ENCODE data around the gene RNF130. TPM values are rescaled to one million over a fixed set of nuclear protein-coding genes. Genes with fewer than 3 reads are reported as not detected.

Gene RNF130
- total and polyA plus RNA-seq, 2 donors from 2014 or later: 73.9 to 88.1 TPM

DNA sequence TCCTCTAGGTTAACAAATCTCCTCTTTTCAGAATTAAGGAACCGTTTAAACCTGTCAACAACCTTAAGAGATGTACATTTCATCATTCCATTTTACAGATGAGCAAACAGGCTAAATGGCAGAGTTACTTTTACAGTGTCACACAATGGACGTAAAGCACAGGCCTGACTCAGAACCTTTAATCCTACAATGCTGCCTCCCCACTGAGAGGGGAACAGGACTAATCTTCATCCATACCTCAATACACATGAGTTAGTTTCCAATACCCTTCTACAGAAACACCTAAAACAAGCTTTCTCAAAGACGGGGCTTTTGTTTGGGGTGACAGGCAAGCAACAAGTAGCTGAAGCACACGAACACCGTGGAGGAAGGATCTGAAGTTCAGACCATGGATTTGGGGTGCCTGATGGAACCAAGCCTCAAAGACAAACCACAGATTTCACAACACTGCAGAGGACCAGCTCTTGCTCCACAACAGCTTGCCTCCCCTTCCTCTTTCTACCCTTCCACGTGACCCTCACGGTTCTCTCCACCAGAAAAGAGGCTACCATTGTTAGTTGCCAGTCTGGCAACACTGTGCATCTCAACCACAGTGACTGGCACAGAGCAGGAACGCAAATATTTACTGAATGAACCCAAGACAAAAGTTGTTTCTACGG, 1.8 kb downstream of the RNF130 start:
- Histone ChIP-seq H3K9me3 (ENCODE audit: control insufficient read depth in 2 of 3, insufficient read depth in 1 of 3, low read length in 3 of 3) (no peaks in the 10 kb centered on the region), H3K4me3 (ENCODE audit: low read length in 3 of 3) (peak overlapping the region; percentile 18 to 80 (median 69)), H3K36me3 (ENCODE audit: control insufficient read depth in 2 of 3, insufficient read depth in 3 of 3, low read length in 3 of 3) (no peaks in the 10 kb centered on the region), H3K9ac (ENCODE audit: low read length in 3 of 3) (peak overlapping the region in 1 of 3 donors; percentile 68), H3K27me3 (ENCODE audit: control insufficient read depth, insufficient read depth, low read length) (no peaks in the 10 kb centered on the region), H3K27ac (ENCODE audit: low read depth in 2 of 2, low read length in 2 of 2) (peak overlapping the region in 1 of 2 donors; percentile 8), H3K4me1 (ENCODE audit: control insufficient read depth in 2 of 3, insufficient read depth in 2 of 3, low read depth in 1 of 3, low read length in 3 of 3) (peaks cover 0 to 9% (median 4%) of the 10 kb centered on the region in 3 donors)
- FAIRE-seq (no peak), DNase-seq (no peak)
- intact Hi-C loops (cut with DNase I): no loop called here
- TF ChIP-seq, protein P1, sequence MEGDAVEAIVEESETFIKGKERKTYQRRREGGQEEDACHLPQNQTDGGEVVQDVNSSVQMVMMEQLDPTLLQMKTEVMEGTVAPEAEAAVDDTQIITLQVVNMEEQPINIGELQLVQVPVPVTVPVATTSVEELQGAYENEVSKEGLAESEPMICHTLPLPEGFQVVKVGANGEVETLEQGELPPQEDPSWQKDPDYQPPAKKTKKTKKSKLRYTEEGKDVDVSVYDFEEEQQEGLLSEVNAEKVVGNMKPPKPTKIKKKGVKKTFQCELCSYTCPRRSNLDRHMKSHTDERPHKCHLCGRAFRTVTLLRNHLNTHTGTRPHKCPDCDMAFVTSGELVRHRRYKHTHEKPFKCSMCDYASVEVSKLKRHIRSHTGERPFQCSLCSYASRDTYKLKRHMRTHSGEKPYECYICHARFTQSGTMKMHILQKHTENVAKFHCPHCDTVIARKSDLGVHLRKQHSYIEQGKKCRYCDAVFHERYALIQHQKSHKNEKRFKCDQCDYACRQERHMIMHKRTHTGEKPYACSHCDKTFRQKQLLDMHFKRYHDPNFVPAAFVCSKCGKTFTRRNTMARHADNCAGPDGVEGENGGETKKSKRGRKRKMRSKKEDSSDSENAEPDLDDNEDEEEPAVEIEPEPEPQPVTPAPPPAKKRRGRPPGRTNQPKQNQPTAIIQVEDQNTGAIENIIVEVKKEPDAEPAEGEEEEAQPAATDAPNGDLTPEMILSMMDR (IDR thresholded peaks at IDR 0.05; ENCODE audit: borderline replicate concordance, extremely low read depth, insufficient read depth): no peak

GRCh38 chr5:180068519-180069090, 3.0 kb downstream of the RNF130 start:
- Histone ChIP-seq H3K9ac (ENCODE audit: low read length in 3 of 3) (no peak overlapping the region), H3K9me3 (ENCODE audit: control insufficient read depth in 2 of 3, insufficient read depth in 1 of 3, low read length in 3 of 3) (no peaks in the 10 kb centered on the region), H3K36me3 (ENCODE audit: control insufficient read depth in 2 of 3, insufficient read depth in 3 of 3, low read length in 3 of 3) (no peaks in the 10 kb centered on the region), H3K27ac (ENCODE audit: low read depth in 2 of 2, low read length in 2 of 2) (no peak overlapping the region), H3K4me3 (ENCODE audit: low read length in 3 of 3) (no peak overlapping the region), H3K27me3 (ENCODE audit: control insufficient read depth, insufficient read depth, low read length) (no peaks in the 10 kb centered on the region), H3K4me1 (ENCODE audit: control insufficient read depth in 2 of 3, insufficient read depth in 2 of 3, low read depth in 1 of 3, low read length in 3 of 3) (peaks cover 0 to 9% (median 4%) of the 10 kb centered on the region in 3 donors)
- intact Hi-C loops (cut with DNase I): no loop called here
- TF ChIP-seq, protein P1 (IDR thresholded peaks at IDR 0.05; ENCODE audit: borderline replicate concordance, extremely low read depth, insufficient read depth): no peak
- FAIRE-seq (no peak), DNase-seq (no peak)

DNA sequence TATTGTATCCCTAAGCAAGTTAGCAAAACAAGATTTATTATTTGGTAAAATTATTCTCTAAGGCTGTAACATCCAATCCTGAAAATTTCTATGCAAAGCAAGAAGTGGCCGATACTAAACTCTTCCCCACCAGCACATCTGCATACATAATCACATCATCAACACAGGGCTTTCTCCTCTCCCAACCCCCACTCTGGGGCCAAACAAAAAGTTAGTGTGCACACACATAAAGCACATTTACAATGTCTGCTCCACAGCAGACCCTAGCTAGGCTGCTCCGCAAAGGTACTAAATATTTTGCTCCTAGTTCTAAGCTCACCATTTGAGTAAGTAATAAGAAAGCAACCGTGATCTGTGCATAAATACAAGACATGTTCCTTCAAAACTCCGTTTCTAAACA, 3.6 kb downstream of the RNF130 start:
- no peaks in the 10 kb centered on the region for H3K9me3 ChIP-seq (ENCODE audit: control insufficient read depth in 2 of 3, insufficient read depth in 1 of 3, low read length in 3 of 3)
- DNase-seq (no peak), FAIRE-seq (no peak)
- H3K27me3 ChIP-seq (ENCODE audit: control insufficient read depth, insufficient read depth, low read length): no peaks in the 10 kb centered on the region
- intact Hi-C loops (cut with DNase I): no loop called here
- peaks cover 0 to 9% (median 4%) of the 10 kb centered on the region in 3 donors for H3K4me1 ChIP-seq (ENCODE audit: control insufficient read depth in 2 of 3, insufficient read depth in 2 of 3, low read depth in 1 of 3, low read length in 3 of 3)
- H3K36me3 ChIP-seq (ENCODE audit: control insufficient read depth in 2 of 3, insufficient read depth in 3 of 3, low read length in 3 of 3): no peaks in the 10 kb centered on the region
- no peak overlapping the region for H3K9ac ChIP-seq (ENCODE audit: low read length in 3 of 3)
- H3K27ac ChIP-seq (ENCODE audit: low read depth in 2 of 2, low read length in 2 of 2): no peak overlapping the region
- no peak overlapping the region for H3K4me3 ChIP-seq (ENCODE audit: low read length in 3 of 3)
- TF ChIP-seq, protein P1 (IDR thresholded peaks at IDR 0.05; ENCODE audit: borderline replicate concordance, extremely low read depth, insufficient read depth): no peak
